IMR-90 (cell line): ENCODE data around the gene TDRKH.

ENCODE experiments used
- CEBPB ChIP-seq: IDR thresholded peaks from 2 replicates; pipeline ENCODE4 v1.6.1; 2012; ENCODE audit warnings: low read depth, low read length, improper control_type of control experiment
- MAZ ChIP-seq: IDR thresholded peaks from 2 replicates; pipeline ENCODE4 v1.6.1; 2012; ENCODE audit warnings: low read depth, mild to moderate bottlenecking, low read length, improper control_type of control experiment, moderate library complexity, borderline replicate concordance
- POLR2A ChIP-seq: IDR thresholded peaks from 2 replicates; pipeline ENCODE4 v1.6.1; 2012; ENCODE audit warnings: mild to moderate bottlenecking, low read depth, low read length
- RAD21 ChIP-seq: IDR thresholded peaks from 2 replicates; pipeline ENCODE4 v1.6.1; 2012; ENCODE audit warnings: low read length, improper control_type of control experiment
- RFX5 ChIP-seq: IDR thresholded peaks from 2 replicates; pipeline ENCODE4 v1.8.0; 2012; ENCODE audit warnings: low read depth, mild to moderate bottlenecking, low read length, moderate library complexity
- SMC3 ChIP-seq: fragments of 150-350 bp; IDR thresholded peaks from 2 replicates; pipeline ENCODE4 v1.6.1; 2016; ENCODE audit warnings: low read depth, mild to moderate bottlenecking, antibody characterized with exemption, low read length, moderate library complexity
- USF2 ChIP-seq: fragments of 150-350 bp; IDR thresholded peaks from 2 replicates; pipeline ENCODE4 v1.6.1; 2017; ENCODE audit warnings: mild to moderate bottlenecking, antibody characterized with exemption, low read length, low read depth
- TF ChIP-seq, protein P1 (sequence below): conservative IDR thresholded peaks from 2 replicates; pipeline ENCODE4 v1.5.1; 2012; ENCODE audit warnings: mild to moderate bottlenecking, low read depth, low read length, improper control_type of control experiment

DNA sequence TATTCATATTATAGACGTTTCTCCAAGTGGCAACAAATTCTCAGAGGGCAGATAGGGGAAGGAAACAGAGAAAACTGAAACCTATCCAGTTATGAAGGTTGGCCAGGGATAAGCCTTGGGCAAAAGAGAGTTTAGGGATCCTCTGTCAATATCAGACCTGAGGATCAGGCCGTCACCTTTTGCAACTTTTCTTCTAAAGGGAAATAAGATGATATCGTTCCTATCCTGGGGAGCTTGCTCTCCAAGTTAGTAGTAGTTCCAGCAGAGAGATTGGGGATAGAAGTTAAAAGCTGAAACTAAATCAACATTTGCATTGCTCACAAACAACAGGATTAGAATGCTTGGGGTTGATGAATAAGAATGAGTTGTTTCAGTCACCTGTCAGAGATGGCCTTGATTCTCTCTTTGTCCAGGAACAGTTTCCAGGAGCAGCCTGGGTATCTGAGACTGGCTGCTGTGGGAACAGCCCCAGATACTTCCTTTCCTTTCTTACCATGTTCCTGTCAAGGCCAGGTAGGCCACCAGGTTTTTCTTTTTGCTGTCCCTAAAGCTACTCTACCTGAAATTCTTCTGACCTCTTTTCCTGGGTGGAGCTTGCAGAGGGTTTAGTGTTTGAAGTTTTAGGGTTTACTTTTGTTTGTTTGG is 66.5 kb downstream of the TDRKH start:
- TF ChIP-seq POLR2A (no peak), SMC3 (no peak), MAZ (no peak), USF2 (no peak), CEBPB (no peak), RFX5 (no peak), RAD21 (no peak)
- TF ChIP-seq, protein P1, sequence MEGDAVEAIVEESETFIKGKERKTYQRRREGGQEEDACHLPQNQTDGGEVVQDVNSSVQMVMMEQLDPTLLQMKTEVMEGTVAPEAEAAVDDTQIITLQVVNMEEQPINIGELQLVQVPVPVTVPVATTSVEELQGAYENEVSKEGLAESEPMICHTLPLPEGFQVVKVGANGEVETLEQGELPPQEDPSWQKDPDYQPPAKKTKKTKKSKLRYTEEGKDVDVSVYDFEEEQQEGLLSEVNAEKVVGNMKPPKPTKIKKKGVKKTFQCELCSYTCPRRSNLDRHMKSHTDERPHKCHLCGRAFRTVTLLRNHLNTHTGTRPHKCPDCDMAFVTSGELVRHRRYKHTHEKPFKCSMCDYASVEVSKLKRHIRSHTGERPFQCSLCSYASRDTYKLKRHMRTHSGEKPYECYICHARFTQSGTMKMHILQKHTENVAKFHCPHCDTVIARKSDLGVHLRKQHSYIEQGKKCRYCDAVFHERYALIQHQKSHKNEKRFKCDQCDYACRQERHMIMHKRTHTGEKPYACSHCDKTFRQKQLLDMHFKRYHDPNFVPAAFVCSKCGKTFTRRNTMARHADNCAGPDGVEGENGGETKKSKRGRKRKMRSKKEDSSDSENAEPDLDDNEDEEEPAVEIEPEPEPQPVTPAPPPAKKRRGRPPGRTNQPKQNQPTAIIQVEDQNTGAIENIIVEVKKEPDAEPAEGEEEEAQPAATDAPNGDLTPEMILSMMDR: no peak
